ENCODE data around the gene RXRB. TPM values are rescaled to one million over a fixed set of nuclear protein-coding genes. Genes with fewer than 3 reads are reported as not detected.

Gene RXRB
- polyA plus RNA-seq, 3 donors, result 4.5 to 74.5 (median 5.1) TPM

GRCh38 chr6:33160728-33161344 is 39.6 kb downstream of the RXRB start:
- H2AFZ ChIP-seq (ENCODE audit: insufficient read depth, low read depth, low read length, poor library complexity, severe bottlenecking), result peak overlapping the region; percentile 82
- TF ChIP-seq, protein P1, sequence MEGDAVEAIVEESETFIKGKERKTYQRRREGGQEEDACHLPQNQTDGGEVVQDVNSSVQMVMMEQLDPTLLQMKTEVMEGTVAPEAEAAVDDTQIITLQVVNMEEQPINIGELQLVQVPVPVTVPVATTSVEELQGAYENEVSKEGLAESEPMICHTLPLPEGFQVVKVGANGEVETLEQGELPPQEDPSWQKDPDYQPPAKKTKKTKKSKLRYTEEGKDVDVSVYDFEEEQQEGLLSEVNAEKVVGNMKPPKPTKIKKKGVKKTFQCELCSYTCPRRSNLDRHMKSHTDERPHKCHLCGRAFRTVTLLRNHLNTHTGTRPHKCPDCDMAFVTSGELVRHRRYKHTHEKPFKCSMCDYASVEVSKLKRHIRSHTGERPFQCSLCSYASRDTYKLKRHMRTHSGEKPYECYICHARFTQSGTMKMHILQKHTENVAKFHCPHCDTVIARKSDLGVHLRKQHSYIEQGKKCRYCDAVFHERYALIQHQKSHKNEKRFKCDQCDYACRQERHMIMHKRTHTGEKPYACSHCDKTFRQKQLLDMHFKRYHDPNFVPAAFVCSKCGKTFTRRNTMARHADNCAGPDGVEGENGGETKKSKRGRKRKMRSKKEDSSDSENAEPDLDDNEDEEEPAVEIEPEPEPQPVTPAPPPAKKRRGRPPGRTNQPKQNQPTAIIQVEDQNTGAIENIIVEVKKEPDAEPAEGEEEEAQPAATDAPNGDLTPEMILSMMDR (IDR thresholded peaks at IDR 0.05), result no peak
- peaks cover 17 to 24% of the 10 kb centered on the region in 2 donors for H3K4me1 ChIP-seq (ENCODE audit: control insufficient read depth in 1 of 2, insufficient read depth in 2 of 2, low read length in 2 of 2)
- H3K27me3 ChIP-seq (ENCODE audit: control insufficient read depth in 2 of 2, insufficient read depth in 2 of 2, low read length in 2 of 2), result no peaks in the 10 kb centered on the region
- H3K9ac ChIP-seq (ENCODE audit: insufficient read depth, low read length, poor library complexity, severe bottlenecking), result no peak overlapping the region
- DNase-seq, result peak; percentile 18 to 33 (median 30)
- no peaks in the 10 kb centered on the region for H3K9me3 ChIP-seq (replicated peaks in 1 of 2; ENCODE audit: control insufficient read depth in 1 of 2, insufficient read depth in 1 of 2, low read length in 2 of 2)
- intact Hi-C loops (cut with micrococcal nuclease), result loop anchor here (5.0 to 10.0 kb wide), 2 partner anchors 84 to 86 kb away; no protein-coding TSS in a partner anchor
- no peaks in the 10 kb centered on the region for H4K20me1 ChIP-seq (ENCODE audit: insufficient read depth, low read length)
- peaks cover 23% of the 10 kb centered on the region for H3K4me1 Mint-ChIP-seq
- H3K4me2 ChIP-seq (replicated peaks; ENCODE audit: extremely low read depth, low read length, poor library complexity, severe bottlenecking), result peak overlapping the region; percentile 78
- H3K36me3 ChIP-seq (replicated peaks in 1 of 2; ENCODE audit: control insufficient read depth in 1 of 2, insufficient read depth in 2 of 2, low read length in 2 of 2), result no peaks in the 10 kb centered on the region
- H3K79me2 ChIP-seq (ENCODE audit: insufficient read depth, low read length), result no peaks in the 10 kb centered on the region
- H3K4me3 Mint-ChIP-seq, result peak overlapping the region; percentile 88 to 94
- H3K9me3 Mint-ChIP-seq, result no peaks in the 10 kb centered on the region
- peak overlapping the region in 4 of 7 donors; percentile 6 to 64 (median 36) for H3K27ac Mint-ChIP-seq
- H3K36me3 Mint-ChIP-seq, result no peaks in the 10 kb centered on the region
- 76% methylated on average over 10 of the region's 13 CpGs for WGBS (ENCODE audit: insufficient coverage)
- H3K27ac ChIP-seq (ENCODE audit: low read depth in 1 of 2, low read length in 2 of 2), result no peak overlapping the region
- H3K4me3 ChIP-seq (replicated peaks in 1 of 3; ENCODE audit: low read depth in 2 of 3, low read length in 3 of 3), result peak overlapping the region in 1 of 3 experiments; percentile 74
- H3K27me3 Mint-ChIP-seq (ENCODE audit: low read depth in 3 of 3), result peaks cover 11 to 16% (median 13%) of the 10 kb centered on the region in 3 donors

GRCh38 chr6:33160096-33160495 is 40.4 kb downstream of the RXRB start:
- Mint-ChIP-seq H3K36me3 (no peaks in the 10 kb centered on the region), H3K4me3 (no peak overlapping the region), H3K4me1 (peaks cover 23% of the 10 kb centered on the region), H3K27me3 (ENCODE audit: low read depth in 3 of 3) (peaks cover 11 to 16% (median 13%) of the 10 kb centered on the region in 3 donors), H3K27ac (no peak overlapping the region), H3K9me3 (no peaks in the 10 kb centered on the region)
- no peaks in the 10 kb centered on the region for H4K20me1 ChIP-seq (ENCODE audit: insufficient read depth, low read length)
- no peaks in the 10 kb centered on the region for H3K36me3 ChIP-seq (replicated peaks in 1 of 2; ENCODE audit: control insufficient read depth in 1 of 2, insufficient read depth in 2 of 2, low read length in 2 of 2)
- H2AFZ ChIP-seq (ENCODE audit: insufficient read depth, low read depth, low read length, poor library complexity, severe bottlenecking), result no peak overlapping the region
- no peaks in the 10 kb centered on the region for H3K9me3 ChIP-seq (replicated peaks in 1 of 2; ENCODE audit: control insufficient read depth in 1 of 2, insufficient read depth in 1 of 2, low read length in 2 of 2)
- H3K79me2 ChIP-seq (ENCODE audit: insufficient read depth, low read length), result no peaks in the 10 kb centered on the region
- no peak overlapping the region for H3K4me2 ChIP-seq (replicated peaks; ENCODE audit: extremely low read depth, low read length, poor library complexity, severe bottlenecking)
- H3K27me3 ChIP-seq (ENCODE audit: control insufficient read depth in 2 of 2, insufficient read depth in 2 of 2, low read length in 2 of 2), result no peaks in the 10 kb centered on the region
- DNase-seq, result no peak
- intact Hi-C loops (cut with micrococcal nuclease), result loop anchor here (5.0 to 10.0 kb wide), 2 partner anchors 85 to 87 kb away; no protein-coding TSS in a partner anchor
- no peak overlapping the region for H3K9ac ChIP-seq (ENCODE audit: insufficient read depth, low read length, poor library complexity, severe bottlenecking)
- peaks cover 17 to 24% of the 10 kb centered on the region in 2 donors for H3K4me1 ChIP-seq (ENCODE audit: control insufficient read depth in 1 of 2, insufficient read depth in 2 of 2, low read length in 2 of 2)
- WGBS (ENCODE audit: insufficient coverage), result 98% methylated on average over 9 of the region's 11 CpGs
- TF ChIP-seq, protein P1 (IDR thresholded peaks at IDR 0.05), result no peak
- H3K4me3 ChIP-seq (replicated peaks in 1 of 3; ENCODE audit: low read depth in 2 of 3, low read length in 3 of 3), result no peak overlapping the region
- H3K27ac ChIP-seq (ENCODE audit: low read depth in 1 of 2, low read length in 2 of 2), result no peak overlapping the region
